PFSK-1 (cell line): ENCODE measurements around the gene DRGX.

Experiments
- FOXP2 ChIP-seq: optimal IDR thresholded peaks from 2 replicates; pipeline ENCODE3; 2011; ENCODE audit warnings: borderline replicate concordance, control low read depth, inconsistent platforms; ENCODE audit not compliant: insufficient read depth; ENCODE audit errors: extremely low read length, extremely low read depth
- POLR2AphosphoS5 ChIP-seq: IDR thresholded peaks from 2 replicates; pipeline ENCODE4 v1.6.1; 2012; ENCODE audit warnings: low read depth, mild to moderate bottlenecking, control low read depth, low read length, moderate library complexity
- REST ChIP-seq, 2 experiments: IDR thresholded peaks; 2 replicates each; pipeline versions ENCODE4 v1.6.1 to v1.8.0; 2011 to 2012; ENCODE audit warnings: low read depth in 2 of 2, low read length in 2 of 2, control low read depth in 1 of 2, inconsistent platforms in 1 of 2, mild to moderate bottlenecking in 1 of 2, moderate library complexity in 1 of 2; ENCODE audit not compliant: insufficient read depth in 1 of 2
- SIN3A ChIP-seq: IDR thresholded peaks from 2 replicates; pipeline ENCODE4 v1.6.1; 2012; ENCODE audit warnings: mild to moderate bottlenecking, low read length, moderate library complexity, borderline replicate concordance; ENCODE audit not compliant: insufficient read depth
- TAF1 ChIP-seq: IDR thresholded peaks from 2 replicates; pipeline ENCODE4 v1.6.1; 2012; ENCODE audit warnings: low read length, control low read depth, borderline replicate concordance; ENCODE audit not compliant: insufficient read depth

- TF ChIP-seq POLR2AphosphoS5 (no peak), REST (IDR thresholded peaks at IDR 0.05; ENCODE audit: insufficient read depth in 1 of 2, low read depth in 2 of 2, low read length in 2 of 2) (no peak), SIN3A (no peak), TAF1 (no peak), FOXP2 (no peak)
These were observed 22.4 kb upstream of the DRGX start for GRCh38 chr10:49418328-49418727.
